MG63 (cell line): ENCODE results near the gene MBD3. TPM values are rescaled to one million over a fixed set of nuclear protein-coding genes. Genes with fewer than 3 reads are reported as not detected.
"Not testable (repeated sequence)": the region's sequence is repeated elsewhere in the genome, so short reads cannot be mapped to it uniquely, and the experiment has no call there.

Experiments
- DNase-seq: peaks from one replicate; pipeline ENCODE4 v3.0.0-alpha.2; 2020
- H3K27me3 ChIP-seq: fragments of 250-450 bp; sonication (Bioruptor Pico); 2 replicates; pipeline ENCODE4 v1.5.1; 2020; ENCODE audit warnings: mild to moderate bottlenecking, moderate library complexity
- H3K36me3 ChIP-seq: fragments of 250-450 bp; sonication (Bioruptor Pico); 2 replicates; pipeline ENCODE4 v1.5.1; 2020; ENCODE audit warnings: mild to moderate bottlenecking, moderate library complexity
- H3K4me3 ChIP-seq: fragments of 250-450 bp; sonication (Bioruptor Pico); 2 replicates; pipeline ENCODE4 v1.5.1; 2020; ENCODE audit warnings: mild to moderate bottlenecking, moderate library complexity
- H3K9me3 ChIP-seq: fragments of 250-450 bp; sonication (Bioruptor Pico); 2 replicates; pipeline ENCODE4 v1.5.1; 2020; ENCODE audit warnings: mild to moderate bottlenecking, moderate library complexity
- total RNA-seq: library from RNA; depleted of rRNA; stranded (reverse); fragments of >200 nt; shearing (Covaris generic); gene quantifications from 2 replicates; pipeline ENCODE4 v1.2.3, GENCODE V29; 2014; ENCODE audit warnings: low replicate concordance

MBD3 gene
- total RNA-seq, 1 experiment from 2014 or later = 119 TPM

- no peaks in the 10 kb centered on the region for H3K27me3 ChIP-seq
- no peak for DNase-seq
- no peaks in the 10 kb centered on the region for H3K36me3 ChIP-seq
- H3K9me3 ChIP-seq = no peaks in the 10 kb centered on the region
- H3K4me3 ChIP-seq = no peak overlapping the region
These were observed 52.2 kb downstream of the MBD3 start for GRCh38 chr19:1540365-1540925.

- H3K4me3 ChIP-seq, H3K36me3 ChIP-seq, H3K27me3 ChIP-seq, DNase-seq, H3K9me3 ChIP-seq: not testable (repeated sequence)
These were observed 52.9 kb downstream of the MBD3 start for GRCh38 chr19:1539749-1540148.

- H3K4me3 ChIP-seq = no peak overlapping the region
- DNase-seq = no peak
- no peaks in the 10 kb centered on the region for H3K9me3 ChIP-seq
- H3K27me3 ChIP-seq = no peaks in the 10 kb centered on the region
- H3K36me3 ChIP-seq = no peaks in the 10 kb centered on the region
These were observed 53.7 kb downstream of the MBD3 start for GRCh38 chr19:1538978-1539377.

- H3K4me3 ChIP-seq, H3K36me3 ChIP-seq, DNase-seq, H3K9me3 ChIP-seq, H3K27me3 ChIP-seq: not testable (repeated sequence)
These were observed 57.0 kb downstream of the MBD3 start for GRCh38 chr19:1535699-1536098.

- DNase-seq = no peak
- Histone ChIP-seq H3K36me3 (no peaks in the 10 kb centered on the region), H3K27me3 (no peaks in the 10 kb centered on the region; the same call in 1 of the 2 replicates), H3K9me3 (no peaks in the 10 kb centered on the region), H3K4me3 (no peak overlapping the region)
These were observed 57.7 kb downstream of the MBD3 start for GRCh38 chr19:1534972-1535371.

- DNase-seq = no peak
- no peaks in the 10 kb centered on the region for H3K9me3 ChIP-seq
- no peaks in the 10 kb centered on the region; the same call in 1 of the 2 replicates for H3K27me3 ChIP-seq
- H3K4me3 ChIP-seq = no peak overlapping the region
- no peaks in the 10 kb centered on the region for H3K36me3 ChIP-seq
These were observed 59.0 kb downstream of the MBD3 start for GRCh38 chr19:1533510-1534150.

GRCh38 chr19:1532003-1532402 lies 60.7 kb downstream of the MBD3 start:
- no peaks in the 10 kb centered on the region for H3K36me3 ChIP-seq
- DNase-seq = no peak
- no peaks in the 10 kb centered on the region for H3K9me3 ChIP-seq
- no peak overlapping the region for H3K4me3 ChIP-seq
- no peaks in the 10 kb centered on the region; the same call in 1 of the 2 replicates for H3K27me3 ChIP-seq

- no peak overlapping the region for H3K4me3 ChIP-seq
- no peak for DNase-seq
- H3K9me3 ChIP-seq = no peaks in the 10 kb centered on the region
- H3K27me3 ChIP-seq = no peaks in the 10 kb centered on the region; the same call in 1 of the 2 replicates
- no peaks in the 10 kb centered on the region for H3K36me3 ChIP-seq
These were observed 61.1 kb downstream of the MBD3 start for GRCh38 chr19:1531587-1531986.

- H3K4me3 ChIP-seq, H3K27me3 ChIP-seq, DNase-seq, H3K9me3 ChIP-seq, H3K36me3 ChIP-seq: not testable (repeated sequence)
These were observed 61.8 kb downstream of the MBD3 start for GRCh38 chr19:1530856-1531255.

- DNase-seq = no peak
- H3K9me3 ChIP-seq = no peaks in the 10 kb centered on the region
- no peaks in the 10 kb centered on the region for H3K36me3 ChIP-seq
- H3K4me3 ChIP-seq = no peak overlapping the region
- peaks cover 6% of the 10 kb centered on the region; the same call in 1 of the 2 replicates for H3K27me3 ChIP-seq
These were observed 63.2 kb downstream of the MBD3 start for GRCh38 chr19:1529430-1529816.

- no peak for DNase-seq
- no peaks in the 10 kb centered on the region for H3K9me3 ChIP-seq
- H3K4me3 ChIP-seq = no peak overlapping the region
- H3K36me3 ChIP-seq = no peaks in the 10 kb centered on the region
- peaks cover 6% of the 10 kb centered on the region; the same call in 1 of the 2 replicates for H3K27me3 ChIP-seq
These were observed 63.9 kb downstream of the MBD3 start for GRCh38 chr19:1528596-1529429.

- Histone ChIP-seq H3K27me3 (peaks cover 6% of the 10 kb centered on the region; the same call in 1 of the 2 replicates), H3K9me3 (no peaks in the 10 kb centered on the region), H3K36me3 (no peaks in the 10 kb centered on the region), H3K4me3 (no peak overlapping the region)
- no peak for DNase-seq
These were observed 64.9 kb downstream of the MBD3 start for GRCh38 chr19:1527650-1528309.

- Histone ChIP-seq H3K9me3 (no peaks in the 10 kb centered on the region), H3K27me3 (peaks cover 6% of the 10 kb centered on the region; the same call in 1 of the 2 replicates), H3K36me3 (no peaks in the 10 kb centered on the region), H3K4me3 (no peak overlapping the region)
- DNase-seq = no peak
These were observed 65.6 kb downstream of the MBD3 start for GRCh38 chr19:1526979-1527649.

- no peaks in the 10 kb centered on the region for H3K36me3 ChIP-seq
- no peaks in the 10 kb centered on the region for H3K9me3 ChIP-seq
- DNase-seq = no peak
- H3K27me3 ChIP-seq = peaks cover 6% of the 10 kb centered on the region; the same call in 1 of the 2 replicates
- no peak overlapping the region for H3K4me3 ChIP-seq
These were observed 66.4 kb downstream of the MBD3 start for GRCh38 chr19:1526066-1526778.

GRCh38 chr19:1525343-1525742 lies 67.3 kb downstream of the MBD3 start:
- no peak overlapping the region for H3K4me3 ChIP-seq
- no peak for DNase-seq

GRCh38 chr19:1524972-1525325 lies 67.7 kb downstream of the MBD3 start:
- H3K9me3 ChIP-seq = no peaks in the 10 kb centered on the region
- no peak for DNase-seq
- H3K4me3 ChIP-seq = no peak overlapping the region
- H3K27me3 ChIP-seq = peaks cover 6% of the 10 kb centered on the region; the same call in 1 of the 2 replicates
- H3K36me3 ChIP-seq = no peaks in the 10 kb centered on the region

More at GRCh38 chr19:1525343-1525742, 67.3 kb downstream of the MBD3 start:
- Histone ChIP-seq H3K27me3 (peaks cover 6% of the 10 kb centered on the region; the same call in 1 of the 2 replicates), H3K9me3 (no peaks in the 10 kb centered on the region), H3K36me3 (no peaks in the 10 kb centered on the region)
